GM19240 (cell line): ENCODE results near the gene DDI2.
"Not testable (repeated sequence)": the region's sequence is repeated elsewhere in the genome, so short reads cannot be mapped to it uniquely, and the experiment has no call there.

Experiments
- DNase-seq: peaks from one replicate; pipeline ENCODE4 v3.0.0; 2011; ENCODE audit warnings: low spot score; ENCODE audit not compliant: insufficient read length

The DDI2 gene

GRCh38 chr1:15678578-15678977, 61.3 kb downstream of the DDI2 start:
- DNase-seq, result no peak

- DNase-seq, result no peak
These were observed 62.9 kb downstream of the DDI2 start for GRCh38 chr1:15680131-15680530.

- no peak for DNase-seq
These were observed 63.5 kb downstream of the DDI2 start for GRCh38 chr1:15680561-15681348.

- DNase-seq, result no peak
These were observed 64.4 kb downstream of the DDI2 start for GRCh38 chr1:15681349-15682292.

GRCh38 chr1:15682936-15683341, 65.7 kb downstream of the DDI2 start:
- no peak for DNase-seq

- no peak for DNase-seq
These were observed 66.2 kb downstream of the DDI2 start for GRCh38 chr1:15683345-15684039.

- peak; percentile 77 for DNase-seq
These were observed 66.8 kb downstream of the DDI2 start, which contains the start of gene PLEKHM2 for GRCh38 chr1:15684042-15684461. Gene PLEKHM2 (plus strand): TSS chr1:15684320. CDS start chr1:15684559, 239 bp downstream.

- peak; percentile 50 for DNase-seq
These were observed 67.4 kb downstream of the DDI2 start for GRCh38 chr1:15684468-15685291.

- no peak for DNase-seq
These were observed 68.6 kb downstream of the DDI2 start for GRCh38 chr1:15685820-15686219.

- DNase-seq, result no peak
These were observed 70.2 kb downstream of the DDI2 start for GRCh38 chr1:15687446-15687845.

- DNase-seq, result no peak
These were observed 73.1 kb downstream of the DDI2 start for GRCh38 chr1:15690317-15690716.

GRCh38 chr1:15691434-15692032, 74.3 kb downstream of the DDI2 start:
- DNase-seq, result no peak

- DNase-seq, result no peak
These were observed 74.9 kb downstream of the DDI2 start for GRCh38 chr1:15692121-15692682.

- DNase-seq, result no peak
These were observed 76.1 kb downstream of the DDI2 start for GRCh38 chr1:15693371-15693770.

- peak; percentile 83 for DNase-seq
These were observed 79.8 kb downstream of the DDI2 start for GRCh38 chr1:15696956-15697521.

- DNase-seq, result no peak
These were observed 80.9 kb downstream of the DDI2 start for GRCh38 chr1:15698201-15698600.

GRCh38 chr1:15699321-15699720, 82.1 kb downstream of the DDI2 start:
- not testable (repeated sequence) for DNase-seq

- DNase-seq, result no peak
These were observed 83.2 kb downstream of the DDI2 start for GRCh38 chr1:15700508-15700907.

GRCh38 chr1:15701784-15702183, 84.5 kb downstream of the DDI2 start:
- DNase-seq, result no peak
